ENCODE data around the gene ZNF22.
"Not testable (repeated sequence)": the region's sequence is repeated elsewhere in the genome, so short reads cannot be mapped to it uniquely, and the experiment has no call there.

The ZNF22 gene

GRCh38 chr10:44992732-44993225 is 7.9 kb upstream of the ZNF22 start:
- no peak for DNase-seq

- DNase-seq: no peak
Measured at GRCh38 chr10:44993226-44993921, 7.3 kb upstream of the ZNF22 start.

- no peak for DNase-seq
Measured at GRCh38 chr10:44993922-44994751, 6.6 kb upstream of the ZNF22 start.

GRCh38 chr10:44994752-44995530 is 5.8 kb upstream of the ZNF22 start:
- DNase-seq: no peak

GRCh38 chr10:44995581-44995913 is 5.2 kb upstream of the ZNF22 start:
- no peak for DNase-seq

- no peak for DNase-seq
Measured at GRCh38 chr10:44995914-44996669, 4.6 kb upstream of the ZNF22 start.

- DNase-seq: no peak
Measured at GRCh38 chr10:44997105-44997748, 3.5 kb upstream of the ZNF22 start.

- DNase-seq: no peak
Measured at GRCh38 chr10:44998146-44998631, 2.5 kb upstream of the ZNF22 start.

- DNase-seq: no peak
Measured at GRCh38 chr10:45000138-45000751, 478 bp upstream of the ZNF22 start.

- no peak for DNase-seq
Measured at GRCh38 chr10:45001381-45002148, 842 bp downstream of the ZNF22 start.

DNA sequence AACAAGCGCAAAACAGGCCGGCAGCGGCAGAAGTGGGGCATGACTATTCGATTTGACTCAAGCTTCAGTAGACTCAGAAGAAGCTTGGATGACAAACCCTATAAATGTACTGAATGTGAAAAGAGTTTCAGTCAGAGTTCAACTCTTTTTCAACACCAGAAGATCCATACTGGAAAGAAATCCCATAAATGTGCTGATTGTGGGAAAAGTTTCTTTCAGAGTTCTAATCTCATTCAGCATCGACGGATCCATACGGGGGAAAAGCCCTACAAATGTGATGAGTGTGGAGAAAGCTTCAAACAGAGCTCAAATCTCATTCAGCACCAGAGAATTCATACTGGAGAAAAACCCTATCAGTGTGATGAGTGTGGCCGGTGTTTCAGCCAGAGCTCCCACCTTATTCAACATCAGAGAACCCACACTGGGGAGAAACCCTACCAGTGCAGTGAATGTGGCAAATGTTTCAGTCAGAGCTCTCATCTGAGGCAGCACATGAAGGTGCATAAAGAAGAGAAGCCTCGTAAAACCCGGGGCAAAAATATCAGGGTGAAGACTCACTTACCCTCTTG is 2.8 kb downstream of the ZNF22 start:
- no peak for DNase-seq

DNA sequence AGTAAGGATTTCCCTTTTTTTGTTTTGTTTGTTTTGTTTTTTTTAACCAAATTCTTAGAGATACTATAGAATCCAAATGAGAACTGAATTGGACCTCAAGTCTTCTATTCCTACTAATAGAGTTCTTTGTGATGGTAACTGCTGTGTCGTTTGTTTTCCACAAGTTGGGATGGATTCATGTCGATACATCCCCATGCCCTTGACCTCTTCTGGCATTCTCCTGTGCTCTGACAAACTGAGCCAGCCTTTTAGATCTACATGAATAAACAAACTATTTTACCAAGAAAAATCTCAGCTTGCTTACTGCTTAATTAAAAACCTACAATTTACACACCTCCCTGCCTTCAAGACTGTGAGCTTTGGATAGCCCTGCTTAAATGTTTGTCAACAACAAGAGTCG is 3.9 kb downstream of the ZNF22 start:
- no peak for DNase-seq

DNA sequence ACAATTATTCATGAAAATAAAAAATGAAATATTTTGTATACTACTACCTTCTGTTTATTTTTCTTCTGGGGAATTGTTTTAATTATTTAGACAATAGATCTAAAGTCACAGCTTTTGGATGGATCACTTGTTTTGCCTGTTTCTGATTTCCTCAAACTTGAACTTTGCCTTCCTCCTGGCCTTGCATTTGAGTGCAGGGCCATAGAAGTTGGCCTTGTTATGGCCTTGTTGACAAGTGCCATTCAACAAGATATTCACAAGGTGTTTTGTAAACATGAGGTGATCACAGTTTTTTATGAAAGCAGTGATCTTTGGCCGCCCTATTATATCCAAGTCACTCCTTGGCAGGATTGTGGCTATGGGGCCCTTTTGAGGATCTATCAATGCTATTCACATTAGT is 4.6 kb downstream of the ZNF22 start:
- no peak for DNase-seq

DNA sequence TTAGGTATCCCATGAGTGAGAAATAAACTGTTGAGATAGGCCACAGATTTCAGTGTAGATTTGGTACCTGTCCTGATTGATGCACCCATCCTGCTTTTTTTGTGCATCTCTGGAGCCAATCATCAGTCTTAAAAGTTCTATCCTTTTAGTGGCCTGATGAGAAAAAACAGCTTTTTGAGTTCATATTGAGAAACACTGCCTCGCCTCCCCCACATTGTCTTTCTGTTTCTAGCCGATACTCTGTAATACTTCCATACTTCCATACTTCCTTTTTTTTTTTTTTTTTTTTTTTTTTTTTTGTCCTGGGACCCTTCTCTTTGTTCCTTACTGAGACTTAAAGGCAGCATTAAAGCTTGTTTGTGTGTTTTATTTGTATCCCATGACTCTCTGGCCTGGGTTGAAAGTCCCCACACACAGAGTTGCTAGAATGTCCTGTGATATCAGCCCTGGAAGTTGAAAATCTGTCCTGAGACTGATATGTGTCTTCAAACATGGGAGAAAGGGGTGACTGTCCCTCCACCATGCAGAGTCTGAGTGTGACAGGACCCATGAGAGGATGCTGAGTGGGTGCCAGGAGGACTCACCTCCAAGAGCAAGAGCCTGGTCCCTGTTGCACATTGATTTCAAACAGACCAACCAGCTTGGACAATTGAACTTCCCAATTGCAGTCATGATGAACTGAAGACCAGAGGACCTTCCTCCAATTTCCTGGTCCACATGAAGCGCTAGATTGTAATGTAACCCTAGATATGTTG is 5.7 kb downstream of the ZNF22 start:
- no peak for DNase-seq

- peak; percentile 64 to 88 for DNase-seq
Measured at GRCh38 chr10:45008524-45009161, 7.9 kb downstream of the ZNF22 start.

- not testable (repeated sequence) for DNase-seq
Measured at GRCh38 chr10:45014557-45014956, 13.8 kb downstream of the ZNF22 start.

GRCh38 chr10:45015590-45015989 is 14.9 kb downstream of the ZNF22 start:
- no peak for DNase-seq

DNA sequence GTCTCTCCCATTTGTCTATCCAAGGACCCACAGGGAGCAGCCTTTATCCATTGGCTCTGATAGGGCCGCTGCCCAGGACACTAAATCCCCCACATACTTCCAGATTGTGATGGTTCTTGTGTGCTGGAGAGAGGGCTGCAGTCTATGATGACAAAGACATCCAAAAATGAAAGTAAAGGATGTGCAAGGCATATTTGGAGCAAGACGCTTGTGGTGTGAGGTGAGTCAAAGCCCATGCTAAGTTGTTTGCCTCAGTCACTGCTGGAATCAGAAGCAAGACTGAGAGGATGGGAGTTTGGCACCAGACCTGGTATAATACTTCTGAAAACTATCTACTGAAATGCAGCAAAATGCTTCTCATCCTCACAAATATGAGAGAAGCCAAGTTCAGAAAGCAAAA is 22.7 kb downstream of the ZNF22 start:
- no peak for DNase-seq

DNA sequence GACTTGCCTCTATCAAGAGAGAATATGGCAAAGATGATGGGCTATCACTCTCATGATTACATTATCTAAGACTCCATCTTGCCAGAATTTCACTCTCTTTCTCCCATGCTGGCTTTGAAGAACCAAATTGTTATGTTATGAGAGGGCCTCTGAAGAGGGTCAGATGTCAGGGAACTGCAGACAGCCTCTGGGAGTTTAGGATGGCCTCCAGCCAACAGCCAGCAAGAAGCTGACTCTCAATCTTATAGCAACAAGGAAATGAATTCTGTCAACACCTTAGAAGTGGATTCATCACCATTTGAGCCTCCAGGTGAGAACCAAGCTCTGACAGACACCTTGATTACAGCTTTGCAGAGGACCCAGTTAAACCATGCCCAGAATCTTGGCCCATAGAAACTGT is 33.6 kb downstream of the ZNF22 start:
- DNase-seq: no peak

Data from NCI-H524 (cell line).